Naive thymus-derived CD8-positive, alpha-beta T cell (primary cell): ENCODE data around the gene CHRNE. TPM values are rescaled to one million over a fixed set of nuclear protein-coding genes. Genes with fewer than 3 reads are reported as not detected.

Experiments used
- ATAC-seq, 2 donors: fragments of 150-1000 bp; cut with Tn5 transposase in 1 of 2; sonication (Bioruptor Pico), chemical (Tn5 transposase) in 1 of 2; 1 replicate in 1 of 2; 2 replicates in 1 of 2; pipeline ENCODE4 v1.10.0; 2021; ENCODE audit warnings: mild to moderate bottlenecking in 2 of 2, moderate library complexity in 2 of 2
- POLR2A ChIA-PET: fragments of 350-600 bp; sonication (Branson Sonifier 250); formaldehyde crosslinking; loops from one replicate; lab custom pipeline; 2021; ENCODE audit warnings: antibody characterized with exemption; lab: Charles Lee
- DNase-seq, 10 donors: peaks; one replicate each; pipeline versions ENCODE4 v3.0.0 to v3.0.0-alpha.2; 2020 to 2022
- H3K27ac Mint-ChIP-seq, 10 donors: one replicate each; pipeline ENCODE4 v1.8.0; 2020 to 2022; ENCODE audit warnings: mild to moderate bottlenecking in 10 of 10, mixed read lengths in 10 of 10, moderate library complexity in 4 of 10, inconsistent platforms in 1 of 10
- H3K27me3 Mint-ChIP-seq, 5 donors: one replicate each; pipeline ENCODE4 v1.8.0; 2021 to 2022; ENCODE audit warnings: mixed read lengths in 5 of 5
- H3K36me3 Mint-ChIP-seq, 3 donors: one replicate each; pipeline ENCODE4 v1.8.0; 2020 to 2022; ENCODE audit warnings: mixed read lengths in 3 of 3, mild to moderate bottlenecking in 2 of 3, inconsistent platforms in 1 of 3
- H3K4me1 Mint-ChIP-seq, 4 donors: one replicate each; pipeline ENCODE4 v1.8.0; 2021 to 2022; ENCODE audit warnings: mixed read lengths in 4 of 4
- H3K4me3 Mint-ChIP-seq, 10 donors: one replicate each; pipeline ENCODE4 v1.8.0; 2020 to 2022; ENCODE audit warnings: mild to moderate bottlenecking in 10 of 10, mixed read lengths in 10 of 10, moderate library complexity in 6 of 10, inconsistent platforms in 1 of 10
- H3K9me3 Mint-ChIP-seq, 9 donors: one replicate each; pipeline ENCODE4 v1.8.0; 2020 to 2022; ENCODE audit warnings: mixed read lengths in 9 of 9, mild to moderate bottlenecking in 3 of 9, inconsistent platforms in 1 of 9, moderate library complexity in 1 of 9
- polyA plus RNA-seq, 3 donors: library from polyadenylated mRNA; unstranded; fragments of 300-500 nt; fragmentation: Illumina TruSeq; gene quantifications; one replicate each; pipeline ENCODE4 v1.2.3, GENCODE V29; 2021
- total RNA-seq, 8 experiments: library from RNA in 2 of 8; stranded (reverse) in 2 of 8; gene quantifications; one replicate each; pipeline ENCODE4 v1.2.3 and lab custom pipeline; 2021 to 2026

Gene CHRNE
- total and polyA plus RNA-seq, 5 experiments from 2014 or later = 0.19 to 1.3 (median 0.58) TPM

DNA sequence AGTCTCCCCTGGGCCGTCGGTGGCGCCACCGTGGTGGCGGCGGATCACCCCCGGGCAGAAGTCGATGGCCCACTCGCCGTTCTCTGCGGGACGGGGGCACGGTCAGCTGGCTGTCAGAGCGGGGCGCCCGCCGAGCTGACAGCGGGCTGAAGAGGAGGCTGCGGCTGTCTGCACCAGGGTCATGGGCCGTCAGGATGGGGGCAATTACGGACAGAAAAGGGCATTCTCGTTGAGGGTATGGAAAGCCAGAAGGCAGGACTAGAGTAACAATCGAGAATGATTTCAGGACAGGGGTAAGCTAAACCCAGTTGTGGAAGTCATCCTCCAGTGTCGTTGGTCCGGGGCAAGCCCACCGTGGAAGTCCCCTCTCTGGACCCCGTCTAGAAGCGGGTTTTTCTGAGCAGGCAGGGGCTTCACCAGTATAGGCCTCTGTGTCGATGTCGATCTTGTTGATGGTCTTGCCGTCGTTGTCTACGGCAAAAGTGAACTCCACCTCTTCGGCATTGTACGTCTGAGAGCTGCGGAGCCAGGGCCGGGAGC lies 1.7 kb downstream of the CHRNE start:
- Mint-ChIP-seq H3K36me3 (peaks cover 0 to 8% (median 0%) of the 10 kb centered on the region in 3 donors), H3K4me1 (peaks cover 26 to 43% (median 42%) of the 10 kb centered on the region in 4 donors), H3K4me3 (peak overlapping the region; percentile 70 to 93 (median 88)), H3K27me3 (peaks cover 0 to 2% (median 0%) of the 10 kb centered on the region in 5 donors), H3K9me3 (no peaks in the 10 kb centered on the region), H3K27ac (peak overlapping the region in 9 of 10 donors; percentile 63 to 99 (median 97))
- POLR2A ChIA-PET = interaction anchor here (0.8 to 3.9 kb wide), 7 partner anchors 39 to 758 kb away, joined by 3 to 26 read pairs (median 8); partner anchors contain the start of genes CAMTA2, CYB5D2, PFN1 and RNF167
- peak in 1 of 2 donors; percentile 0 for ATAC-seq
- peak in 3 of 10 donors; percentile 16 to 71 (median 50) for DNase-seq

GRCh38 chr17:4900231-4901107 lies 2.4 kb downstream of the CHRNE start:
- no peaks in the 10 kb centered on the region for H3K9me3 Mint-ChIP-seq
- H3K27ac Mint-ChIP-seq = peak overlapping the region in 9 of 10 donors; percentile 63 to 99 (median 98)
- H3K36me3 Mint-ChIP-seq = peaks cover 0 to 16% (median 0%) of the 10 kb centered on the region in 3 donors
- DNase-seq (peak in 9 of 10 donors; percentile 30 to 89 (median 77)), ATAC-seq (peak; percentile 21 to 52)
- peak overlapping the region; percentile 88 to 96 (median 92) for H3K4me3 Mint-ChIP-seq
- H3K4me1 Mint-ChIP-seq = peaks cover 26 to 43% (median 42%) of the 10 kb centered on the region in 4 donors
- H3K27me3 Mint-ChIP-seq = peaks cover 0 to 2% (median 0%) of the 10 kb centered on the region in 5 donors
- POLR2A ChIA-PET = interaction anchor here (0.9 to 3.9 kb wide), 10 partner anchors 9 to 757 kb away, joined by 3 to 26 read pairs (median 5); partner anchors contain the start of genes CAMTA2, CYB5D2, PELP1 and PFN1

GRCh38 chr17:4899341-4900230 lies 3.3 kb downstream of the CHRNE start, which contains the start of gene C17orf107:
C17orf107 (plus strand) TSS chr17:4899536; CDS start chr17:4899763, 227 bp downstream.
- Mint-ChIP-seq H3K36me3 (peaks cover 0 to 23% (median 0%) of the 10 kb centered on the region in 3 donors), H3K4me3 (peak within 1 kb of the TSS; percentile 88 to 96 (median 92)), H3K4me1 (peaks cover 26 to 43% (median 42%) of the 10 kb centered on the region in 4 donors), H3K9me3 (no peaks in the 10 kb centered on the region), H3K27me3 (peaks cover 0 to 2% (median 0%) of the 10 kb centered on the region in 5 donors), H3K27ac (peak within 1 kb of the TSS; percentile 66 to 99 (median 98))
- ATAC-seq (peak; percentile 75 to 77), DNase-seq (peak; percentile 81 to 99 (median 96))
- POLR2A ChIA-PET = interaction anchor here (0.5 to 3.9 kb wide), 21 partner anchors 8 to 756 kb away, joined by 3 to 26 read pairs (median 4); partner anchors contain the start of genes CAMTA2, CYB5D2, KIF1C and PELP1

- ATAC-seq = peak; percentile 6 to 14
- no peak for DNase-seq
- Mint-ChIP-seq H3K4me3 (peak overlapping the region; percentile 74 to 96 (median 90)), H3K9me3 (no peaks in the 10 kb centered on the region), H3K27me3 (peaks cover 0 to 2% (median 0%) of the 10 kb centered on the region in 5 donors), H3K4me1 (peaks cover 26 to 43% (median 42%) of the 10 kb centered on the region in 4 donors), H3K27ac (peak overlapping the region in 8 of 10 donors; percentile 48 to 99 (median 86)), H3K36me3 (peaks cover 0 to 25% (median 0%) of the 10 kb centered on the region in 3 donors)
- POLR2A ChIA-PET = interaction anchor here (0.5 to 3.9 kb wide), 16 partner anchors 10 to 196 kb away, joined by 3 to 26 read pairs (median 4); partner anchors contain the start of genes KIF1C, PELP1, PFN1 and PLD2
Observed at GRCh38 chr17:4898927-4899326, 4.0 kb downstream of the CHRNE start.

GRCh38 chr17:4898351-4898750 lies 4.5 kb downstream of the CHRNE start:
- peak overlapping the region; percentile 65 to 90 (median 76) for H3K4me3 Mint-ChIP-seq
- ATAC-seq (no peak), DNase-seq (no peak)
- H3K36me3 Mint-ChIP-seq = peaks cover 0 to 25% (median 0%) of the 10 kb centered on the region in 3 donors
- peak overlapping the region in 9 of 10 donors; percentile 48 to 89 (median 83) for H3K27ac Mint-ChIP-seq
- peaks cover 0 to 2% (median 0%) of the 10 kb centered on the region in 5 donors for H3K27me3 Mint-ChIP-seq
- POLR2A ChIA-PET = interaction anchor here (1.1 to 2.7 kb wide), 4 partner anchors 9 to 196 kb away, joined by 3 to 17 read pairs (median 4); partner anchors contain the start of gene PFN1
- peaks cover 24 to 40% (median 38%) of the 10 kb centered on the region in 4 donors for H3K4me1 Mint-ChIP-seq
- no peaks in the 10 kb centered on the region for H3K9me3 Mint-ChIP-seq

GRCh38 chr17:4897785-4898184 lies 5.1 kb downstream of the CHRNE start:
- Mint-ChIP-seq H3K36me3 (peaks cover 0 to 27% (median 0%) of the 10 kb centered on the region in 3 donors), H3K27me3 (peaks cover 0 to 2% (median 0%) of the 10 kb centered on the region in 5 donors), H3K9me3 (no peaks in the 10 kb centered on the region), H3K4me3 (peak overlapping the region in 5 of 10 donors; percentile 65 to 90 (median 74)), H3K4me1 (peaks cover 20 to 34% (median 32%) of the 10 kb centered on the region in 4 donors), H3K27ac (peak overlapping the region in 4 of 10 donors; percentile 73 to 89 (median 86))
- no peak for DNase-seq
- POLR2A ChIA-PET = interaction anchor here (0.6 to 1.1 kb wide), 2 partner anchors 177 to 1109 kb away, joined by 3 read pairs; no protein-coding TSS in a partner anchor
- ATAC-seq = no peak

- POLR2A ChIA-PET = interaction anchor here (0.6 to 0.8 kb wide), 2 partner anchors 32 to 1109 kb away, joined by 3 read pairs; no protein-coding TSS in a partner anchor
- ATAC-seq (no peak), DNase-seq (no peak)
- Mint-ChIP-seq H3K4me3 (no peak overlapping the region), H3K27me3 (peaks cover 0 to 2% (median 0%) of the 10 kb centered on the region in 5 donors), H3K4me1 (peaks cover 14 to 28% (median 27%) of the 10 kb centered on the region in 4 donors), H3K9me3 (no peaks in the 10 kb centered on the region), H3K27ac (peak overlapping the region in 2 of 10 donors; percentile 20 to 37), H3K36me3 (peaks cover 0 to 27% (median 0%) of the 10 kb centered on the region in 3 donors)
Observed at GRCh38 chr17:4897198-4897687, 5.7 kb downstream of the CHRNE start.

GRCh38 chr17:4896332-4897197 lies 6.3 kb downstream of the CHRNE start:
- peak overlapping the region in 1 of 10 donors; percentile 51 for H3K4me3 Mint-ChIP-seq
- H3K4me1 Mint-ChIP-seq = peaks cover 14 to 23% (median 21%) of the 10 kb centered on the region in 4 donors
- POLR2A ChIA-PET = interaction anchor here (0.6 to 0.8 kb wide), 2 partner anchors 33 to 52 kb away, joined by 3 read pairs; partner anchors contain the start of gene PFN1
- H3K27me3 Mint-ChIP-seq = peaks cover 0 to 2% (median 0%) of the 10 kb centered on the region in 5 donors
- peaks cover 0 to 29% (median 0%) of the 10 kb centered on the region in 3 donors for H3K36me3 Mint-ChIP-seq
- ATAC-seq = no peak
- peak overlapping the region in 1 of 10 donors; percentile 65 for H3K27ac Mint-ChIP-seq
- H3K9me3 Mint-ChIP-seq = no peaks in the 10 kb centered on the region
- DNase-seq = no peak

DNA sequence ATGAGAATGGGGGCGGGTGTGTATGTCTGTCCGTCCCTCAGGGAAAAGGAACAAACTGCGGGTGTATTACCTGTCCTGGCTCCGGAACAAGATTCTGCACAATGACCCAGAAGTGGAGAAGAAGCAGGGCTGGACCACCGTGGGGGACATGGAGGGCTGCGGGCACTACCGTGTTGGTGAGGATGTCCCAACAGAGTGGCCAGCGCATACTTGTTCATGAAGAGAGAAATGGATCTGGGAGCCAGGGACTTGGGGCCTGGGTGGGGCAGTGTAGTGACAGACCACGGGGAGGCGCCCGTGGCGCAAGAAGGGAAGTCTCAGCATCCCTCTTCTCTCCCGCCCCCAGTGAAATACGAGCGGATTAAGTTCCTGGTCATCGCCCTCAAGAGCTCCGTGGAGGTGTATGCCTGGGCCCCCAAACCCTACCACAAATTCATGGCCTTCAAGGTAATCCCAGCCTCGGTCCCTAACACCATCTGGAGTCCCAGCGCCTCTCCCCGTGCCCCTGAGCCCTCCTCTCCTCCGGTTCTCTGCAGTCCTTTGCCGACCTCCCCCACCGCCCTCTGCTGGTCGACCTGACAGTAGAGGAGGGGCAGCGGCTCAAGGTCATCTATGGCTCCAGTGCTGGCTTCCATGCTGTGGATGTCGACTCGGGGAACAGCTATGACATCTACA lies 7.1 kb downstream of the CHRNE start:
- Mint-ChIP-seq H3K27ac (peak overlapping the region in 2 of 10 donors; percentile 36 to 65), H3K27me3 (peaks cover 0 to under 1% (median 0%) of the 10 kb centered on the region in 5 donors), H3K9me3 (no peaks in the 10 kb centered on the region), H3K4me1 (peaks cover 10 to 21% (median 16%) of the 10 kb centered on the region in 4 donors), H3K36me3 (peaks cover 0 to 33% (median 0%) of the 10 kb centered on the region in 3 donors), H3K4me3 (peak overlapping the region in 1 of 10 donors; percentile 51)
- DNase-seq = no peak
- POLR2A ChIA-PET = no interaction called here
- no peak for ATAC-seq
